MM.1S (cell line): Measurements from ENCODE around the gene GPRC5C.

Experiments used
- EZH2 ChIP-seq: fragments of 300-600 bp; sonication (generic); optimal IDR thresholded peaks from 2 replicates; pipeline ENCODE3; 2017; ENCODE audit warnings: low read depth, mild to moderate bottlenecking, antibody characterized with exemption, low read length, mixed read lengths
- EZH2phosphoT487 ChIP-seq: fragments of 300-600 bp; sonication (generic); IDR thresholded peaks from 2 replicates; pipeline ENCODE4 v1.6.1; 2018; ENCODE audit warnings: antibody characterized with exemption, low read length
- TF ChIP-seq, protein P1 (sequence below): fragments of 300-600 bp; sonication (generic); IDR thresholded peaks from 2 replicates; pipeline ENCODE4 v1.5.1; 2016; ENCODE audit warnings: antibody characterized with exemption, low read length, mixed read lengths

DNA sequence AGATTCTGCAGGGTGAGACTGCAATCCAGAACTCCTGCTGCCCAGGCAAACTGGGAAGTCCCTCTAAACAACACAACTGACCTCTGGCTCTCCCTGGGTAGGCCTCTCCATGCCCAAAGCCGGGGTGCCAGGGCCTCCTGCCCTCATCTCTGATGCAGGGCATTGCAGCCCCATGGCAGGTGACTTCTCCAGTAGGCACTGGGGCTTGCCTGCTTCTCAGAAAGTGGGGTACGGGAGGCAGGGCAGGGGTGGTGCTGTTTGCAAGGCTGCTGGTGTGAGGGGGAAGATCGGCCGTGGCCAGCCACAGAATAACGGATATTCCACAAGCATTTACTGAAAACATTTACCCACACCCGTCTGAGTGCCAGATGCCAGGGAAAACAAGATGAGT, 4.1 kb upstream of the GPRC5C start:
- TF ChIP-seq, protein P1, sequence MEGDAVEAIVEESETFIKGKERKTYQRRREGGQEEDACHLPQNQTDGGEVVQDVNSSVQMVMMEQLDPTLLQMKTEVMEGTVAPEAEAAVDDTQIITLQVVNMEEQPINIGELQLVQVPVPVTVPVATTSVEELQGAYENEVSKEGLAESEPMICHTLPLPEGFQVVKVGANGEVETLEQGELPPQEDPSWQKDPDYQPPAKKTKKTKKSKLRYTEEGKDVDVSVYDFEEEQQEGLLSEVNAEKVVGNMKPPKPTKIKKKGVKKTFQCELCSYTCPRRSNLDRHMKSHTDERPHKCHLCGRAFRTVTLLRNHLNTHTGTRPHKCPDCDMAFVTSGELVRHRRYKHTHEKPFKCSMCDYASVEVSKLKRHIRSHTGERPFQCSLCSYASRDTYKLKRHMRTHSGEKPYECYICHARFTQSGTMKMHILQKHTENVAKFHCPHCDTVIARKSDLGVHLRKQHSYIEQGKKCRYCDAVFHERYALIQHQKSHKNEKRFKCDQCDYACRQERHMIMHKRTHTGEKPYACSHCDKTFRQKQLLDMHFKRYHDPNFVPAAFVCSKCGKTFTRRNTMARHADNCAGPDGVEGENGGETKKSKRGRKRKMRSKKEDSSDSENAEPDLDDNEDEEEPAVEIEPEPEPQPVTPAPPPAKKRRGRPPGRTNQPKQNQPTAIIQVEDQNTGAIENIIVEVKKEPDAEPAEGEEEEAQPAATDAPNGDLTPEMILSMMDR = no peak
- no peak for TF ChIP-seq EZH2phosphoT487
- TF ChIP-seq EZH2 = no peak
